H1 (cell line): ENCODE measurements around the gene KRTAP10-3. TPM values are rescaled to one million over a fixed set of nuclear protein-coding genes. Genes with fewer than 3 reads are reported as not detected.

Experiments
- CTCF ChIA-PET: fragments of 300-600 bp; sonication (Branson Sonifier 250); formaldehyde crosslinking; loops from one replicate; lab custom pipeline; 2021; ENCODE audit not compliant: partially characterized antibody; lab: Charles Lee
- POLR2A ChIA-PET: fragments of 300-600 bp; sonication (Branson Sonifier 250); formaldehyde crosslinking; loops from one replicate; lab custom pipeline; 2021; ENCODE audit warnings: inconsistent platforms; ENCODE audit not compliant: partially characterized antibody; lab: Charles Lee
- DNase-seq, 2 experiments: peaks; one replicate each; pipeline versions ENCODE4 v3.0.0 to v3.0.0-alpha.2; 2010 to 2022; ENCODE audit warnings: low spot score in 2 of 2, low read depth in 1 of 2, mixed read lengths in 1 of 2
- FAIRE-seq: peaks from 2 replicates; lab custom pipeline; 2011; peaks lifted over from hg19 to GRCh38; lab: Jason Lieb, UNC
- H2AFZ ChIP-seq: 2 replicates; pipeline ENCODE4 v1.8.1; 2012; ENCODE audit warnings: low read length, inconsistent platforms
- H2AK5ac ChIP-seq: 2 replicates; pipeline ENCODE4 v1.6.1; 2013; ENCODE audit warnings: low read depth, low read length
- H2BK120ac ChIP-seq: replicated peaks from 2 replicates; pipeline ENCODE3; 2013; ENCODE audit warnings: low read depth, low read length, inconsistent platforms
- H2BK12ac ChIP-seq: 2 replicates; pipeline ENCODE4 v1.6.1; 2013; ENCODE audit warnings: low read depth, low read length
- H2BK15ac ChIP-seq: 2 replicates; pipeline ENCODE4 v1.6.1; 2013; ENCODE audit warnings: low read length
- H2BK20ac ChIP-seq: 2 replicates; pipeline ENCODE4 v1.6.1; 2013; ENCODE audit warnings: low read length
- H2BK5ac ChIP-seq: 2 replicates; pipeline ENCODE4 v1.6.1; 2013; ENCODE audit warnings: low read depth, low read length
- H3K14ac ChIP-seq: 2 replicates; pipeline ENCODE4 v1.6.1; 2013; ENCODE audit warnings: inconsistent platforms; ENCODE audit not compliant: insufficient read length
- H3K18ac ChIP-seq: 2 replicates; pipeline ENCODE4 v1.6.1; 2013; ENCODE audit warnings: low read length; ENCODE audit errors: extremely low read depth
- H3K23ac ChIP-seq: 2 replicates; pipeline ENCODE4 v1.6.1; 2013; ENCODE audit warnings: inconsistent platforms; ENCODE audit not compliant: insufficient read length
- H3K23me2 ChIP-seq: 2 replicates; pipeline ENCODE4 v1.6.1; 2013; ENCODE audit warnings: low read depth, low read length
- H3K27ac ChIP-seq: 2 replicates; pipeline ENCODE4 v1.6.1; 2011; ENCODE audit warnings: low read depth, low read length, inconsistent platforms
- H3K27me3 ChIP-seq, 4 experiments: replicated peaks in 1 of 4; 1 replicate in 1 of 4; 2 replicates in 3 of 4; pipeline versions ENCODE4 v1.6.1 to v1.8.1; 2011 to 2013; ENCODE audit warnings: low read length in 3 of 4, mild to moderate bottlenecking in 3 of 4, inconsistent platforms in 2 of 4, mixed read lengths in 2 of 4, moderate library complexity in 1 of 4; ENCODE audit not compliant: control insufficient read depth in 3 of 4, insufficient read depth in 3 of 4; ENCODE audit errors: extremely low read depth in 1 of 4
- H3K36me3 ChIP-seq, 4 experiments: 2 replicates each; pipeline versions ENCODE4 v1.6.1 to v1.8.1; 2011 to 2013; ENCODE audit warnings: mild to moderate bottlenecking in 4 of 4, low read length in 3 of 4, moderate library complexity in 2 of 4, control low read depth in 1 of 4, inconsistent platforms in 1 of 4; ENCODE audit not compliant: insufficient read depth in 4 of 4, control insufficient read depth in 2 of 4
- H3K4ac ChIP-seq: replicated peaks from 2 replicates; pipeline ENCODE3; 2013; ENCODE audit warnings: low read length, low read depth, mixed read lengths, inconsistent platforms; ENCODE audit not compliant: insufficient read length
- H3K4me1 ChIP-seq, 4 experiments: replicated peaks in 1 of 4; 1 replicate in 1 of 4; 2 replicates in 3 of 4; pipeline versions ENCODE4 v1.6.1 to v1.8.1; 2011 to 2013; ENCODE audit warnings: low read length in 3 of 4, inconsistent platforms in 2 of 4, mixed read lengths in 1 of 4; ENCODE audit not compliant: insufficient read depth in 4 of 4, control insufficient read depth in 3 of 4
- H3K4me2 ChIP-seq, 2 experiments: 2 replicates each; pipeline versions ENCODE4 v1.6.1 to v1.8.1; 2011 to 2013; ENCODE audit warnings: low read depth in 2 of 2, low read length in 2 of 2, control low read depth in 1 of 2, inconsistent platforms in 1 of 2, mild to moderate bottlenecking in 1 of 2; ENCODE audit not compliant: insufficient read depth in 1 of 2
- H3K4me3 ChIP-seq, 4 experiments: fragments of 200-600, 300-600 bp in 1 of 4; sonication (generic), shearing (Covaris generic), sonication (Bioruptor Twin) in 1 of 4; 2 replicates each; pipeline versions ENCODE4 v1.5.1 to v1.8.1; 2011 to 2016; ENCODE audit warnings: low read length in 4 of 4, low read depth in 3 of 4, control low read depth in 2 of 4, inconsistent platforms in 2 of 4, mild to moderate bottlenecking in 2 of 4, mixed read lengths in 1 of 4, moderate library complexity in 1 of 4; ENCODE audit not compliant: insufficient read depth in 2 of 4; ENCODE audit errors: extremely low read depth in 1 of 4
- H3K56ac ChIP-seq: replicated peaks from 2 replicates; pipeline ENCODE3; 2013; ENCODE audit warnings: low read depth, mild to moderate bottlenecking, mixed read lengths, low read length, inconsistent platforms; ENCODE audit not compliant: insufficient read length
- H3K79me1 ChIP-seq: 2 replicates; pipeline ENCODE4 v1.6.1; 2013; ENCODE audit warnings: low read depth, low read length, control low read depth
- H3K79me2 ChIP-seq, 2 experiments: 2 replicates each; pipeline versions ENCODE4 v1.6.1 to v1.8.1; 2012 to 2013; ENCODE audit warnings: low read length in 2 of 2, mild to moderate bottlenecking in 2 of 2, inconsistent platforms in 1 of 2; ENCODE audit not compliant: insufficient read depth in 2 of 2, control insufficient read depth in 1 of 2
- H3K9ac ChIP-seq, 4 experiments: replicated peaks in 1 of 4; 1 replicate in 1 of 4; 2 replicates in 3 of 4; pipeline versions ENCODE4 v1.6.1 to v1.8.1; 2011 to 2013; ENCODE audit warnings: low read depth in 3 of 4, low read length in 3 of 4, control low read depth in 2 of 4, mild to moderate bottlenecking in 2 of 4, moderate library complexity in 2 of 4, inconsistent platforms in 1 of 4; ENCODE audit errors: extremely low read depth in 1 of 4
- H3K9me3 ChIP-seq, 2 experiments: 2 replicates each; pipeline versions ENCODE4 v1.6.1 to v1.8.1; 2012 to 2013; ENCODE audit warnings: mild to moderate bottlenecking in 2 of 2, moderate library complexity in 2 of 2, control low read depth in 1 of 2, inconsistent platforms in 1 of 2, low read depth in 1 of 2, low read length in 1 of 2, mixed read lengths in 1 of 2; ENCODE audit not compliant: insufficient read depth in 2 of 2
- H4K20me1 ChIP-seq, 2 experiments: replicated peaks in 1 of 2; 2 replicates each; pipeline versions ENCODE3 to v1.8.1; 2011 to 2013; ENCODE audit warnings: inconsistent platforms in 2 of 2, low read length in 2 of 2, mild to moderate bottlenecking in 1 of 2; ENCODE audit not compliant: insufficient read depth in 2 of 2, control insufficient read depth in 1 of 2
- H4K5ac ChIP-seq: 2 replicates; pipeline ENCODE4 v1.6.1; 2013; ENCODE audit warnings: low read length, low read depth, mixed read lengths, inconsistent platforms; ENCODE audit not compliant: insufficient read length
- H4K8ac ChIP-seq: 2 replicates; pipeline ENCODE4 v1.8.0; 2013; ENCODE audit warnings: mild to moderate bottlenecking, moderate library complexity, low read length, inconsistent platforms; ENCODE audit not compliant: insufficient read depth; ENCODE audit errors: extremely low read depth
- H4K91ac ChIP-seq: replicated peaks from 2 replicates; pipeline ENCODE3; 2013; ENCODE audit warnings: low read length, mixed read lengths, inconsistent platforms; ENCODE audit not compliant: insufficient read length
- EP300 ChIP-seq, 2 experiments: IDR thresholded peaks; 1 replicate in 1 of 2; 2 replicates in 1 of 2; pipeline ENCODE4 v1.6.1; 2011 to 2012; ENCODE audit warnings: low read depth in 2 of 2, low read length in 2 of 2, mild to moderate bottlenecking in 2 of 2, borderline replicate concordance in 1 of 2, inconsistent platforms in 1 of 2, moderate library complexity in 1 of 2
- POLR2AphosphoS5 ChIP-seq: IDR thresholded peaks from 2 replicates; pipeline ENCODE4 v1.6.1; 2011; ENCODE audit warnings: low read depth, low read length
- WGBS, 2 experiments: shearing (Covaris generic) in 1 of 2; methylation state at CpG; one replicate each; pipeline versions ENCODE4 v1.1.6 to v1.1.7; 2013 to 2015; ENCODE audit warnings: low lambda C conversion rate in 2 of 2, mixed read lengths in 2 of 2, inconsistent platforms in 1 of 2, low coverage in 1 of 2, missing lambda C conversion rate in 1 of 2; ENCODE audit not compliant: insufficient replicate concordance in 2 of 2, insufficient coverage in 1 of 2, insufficient read length in 1 of 2; ENCODE audit errors: extremely low coverage in 1 of 2, missing lambda C conversion rate in 1 of 2; 5-methylcytosine and 5-hydroxymethylcytosine counted together
- polyA plus RNA-seq, 7 experiments: library from polyadenylated mRNA; depleted of rRNA in 3 of 7; stranded (reverse) in 5 of 7; unstranded in 2 of 7; fragments of >200 nt in 5 of 7; fragments of 200-250 nt in 2 of 7; gene quantifications; 1 replicate in 5 of 7; 2 replicates in 1 of 7; 4 replicates in 1 of 7; pipeline versions ENCODE4 v1.2.1 to v1.2.3, GENCODE V29; 2011 to 2013; ENCODE audit warnings: missing spikeins in 2 of 7, mixed read lengths in 2 of 7
- total RNA-seq: library from RNA; stranded (reverse); fragmentation: NEBNext Ultra II Directional; extraction: Animal tissue kit (Norgen Biotek cat#: 25700); gene quantifications from 2 replicates; pipeline ENCODE4 v1.2.1, GENCODE V29; 2021
- TF ChIP-seq, protein P1 (sequence below), 3 experiments: IDR thresholded peaks; 1 replicate in 2 of 3; 2 replicates in 1 of 3; pipeline versions ENCODE4 v1.5.1 to v1.6.1; 2011; ENCODE audit warnings: low read length in 3 of 3, mild to moderate bottlenecking in 3 of 3, inconsistent platforms in 2 of 3, low read depth in 1 of 3, moderate library complexity in 1 of 3; ENCODE audit not compliant: insufficient read depth in 1 of 3; ENCODE audit errors: control extremely low read depth in 1 of 3

KRTAP10-3 gene
- total and polyA plus RNA-seq, 2 of the 8 experiments (the other 6 are each of a cell fraction or from before 2014, with no cell fraction given) = not detected

DNA sequence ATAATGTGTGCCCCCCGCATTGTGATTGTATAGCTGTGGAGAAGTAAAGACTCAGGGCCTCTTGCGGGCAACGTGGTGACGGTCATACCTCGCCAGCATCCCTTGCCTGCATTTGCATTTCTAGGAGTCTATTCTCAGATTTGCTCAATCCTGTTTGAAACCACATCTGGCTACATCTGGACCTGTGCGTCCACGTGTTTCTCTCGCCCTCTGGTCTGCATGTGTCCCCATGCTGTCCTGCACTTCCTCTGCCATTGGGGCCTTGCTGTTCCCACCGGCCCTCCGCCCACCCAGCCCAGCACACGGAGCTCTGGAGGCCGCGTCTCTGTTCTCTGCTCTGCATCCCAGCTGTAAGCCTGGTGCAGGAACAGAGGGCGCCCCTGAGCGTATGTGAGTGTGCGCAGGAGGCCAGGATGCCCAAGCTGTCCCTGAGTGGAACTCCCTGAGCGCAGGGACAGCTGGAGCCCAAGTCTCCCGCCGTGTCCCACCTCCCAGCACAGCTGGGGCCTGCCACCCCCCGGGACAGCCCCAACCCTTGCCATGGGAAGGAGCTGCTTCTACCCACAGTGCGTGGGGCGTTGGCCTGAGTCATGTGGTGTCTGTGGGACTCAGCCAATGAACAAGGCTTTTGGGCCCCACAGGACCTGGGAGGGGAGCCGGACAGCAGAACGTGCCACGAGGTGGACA is 8.9 kb downstream of the KRTAP10-3 start:
- Histone ChIP-seq H4K5ac (peak overlapping the region; percentile 18), H3K56ac (no peak overlapping the region), H2BK15ac (peak overlapping the region; percentile 99; the same call in 1 of the 2 replicates), H2BK5ac (peak overlapping the region; percentile 94), H2AFZ (no peak overlapping the region), H3K9ac (no peak overlapping the region; a peak in 1 of 7 replicates), H2BK12ac (peak overlapping the region; percentile 100), H3K36me3 (no peaks in the 10 kb centered on the region), H3K27me3 (no peaks in the 10 kb centered on the region), H4K91ac (peak overlapping the region; percentile 95), H2AK5ac (peak overlapping the region; percentile 88; the same call in 1 of the 2 replicates), H2BK20ac (peak overlapping the region; percentile 99), H3K79me1 (no peaks in the 10 kb centered on the region), H3K79me2 (no peaks in the 10 kb centered on the region), H3K23ac (no peak overlapping the region), H3K18ac (peak overlapping the region; percentile 96), H4K20me1 (no peaks in the 10 kb centered on the region), H3K4ac (peak overlapping the region; percentile 82), H3K4me2 (peak overlapping the region; percentile 2 to 61; a peak in 2 of 4 replicates), H3K14ac (no peak overlapping the region), H3K9me3 (peaks cover 0 to under 1% of the 10 kb centered on the region in 2 experiments; a peak in 1 of 4 replicates), H3K4me1 (peaks cover 9 to 35% (median 17%) of the 10 kb centered on the region in 4 experiments), H3K27ac (peak overlapping the region; percentile 34; the same call in 1 of the 2 replicates), H4K8ac (peak overlapping the region; percentile 80; the same call in 1 of the 2 replicates), H3K4me3 (no peak overlapping the region), H3K23me2 (no peaks in the 10 kb centered on the region), H2BK120ac (peak overlapping the region; percentile 84)
- DNase-seq (peak in 1 of 2 experiments; percentile 53), FAIRE-seq (no peak)
- peak; percentile 36; the same call in 1 of the 2 replicates for TF ChIP-seq POLR2AphosphoS5
- TF ChIP-seq, protein P1, sequence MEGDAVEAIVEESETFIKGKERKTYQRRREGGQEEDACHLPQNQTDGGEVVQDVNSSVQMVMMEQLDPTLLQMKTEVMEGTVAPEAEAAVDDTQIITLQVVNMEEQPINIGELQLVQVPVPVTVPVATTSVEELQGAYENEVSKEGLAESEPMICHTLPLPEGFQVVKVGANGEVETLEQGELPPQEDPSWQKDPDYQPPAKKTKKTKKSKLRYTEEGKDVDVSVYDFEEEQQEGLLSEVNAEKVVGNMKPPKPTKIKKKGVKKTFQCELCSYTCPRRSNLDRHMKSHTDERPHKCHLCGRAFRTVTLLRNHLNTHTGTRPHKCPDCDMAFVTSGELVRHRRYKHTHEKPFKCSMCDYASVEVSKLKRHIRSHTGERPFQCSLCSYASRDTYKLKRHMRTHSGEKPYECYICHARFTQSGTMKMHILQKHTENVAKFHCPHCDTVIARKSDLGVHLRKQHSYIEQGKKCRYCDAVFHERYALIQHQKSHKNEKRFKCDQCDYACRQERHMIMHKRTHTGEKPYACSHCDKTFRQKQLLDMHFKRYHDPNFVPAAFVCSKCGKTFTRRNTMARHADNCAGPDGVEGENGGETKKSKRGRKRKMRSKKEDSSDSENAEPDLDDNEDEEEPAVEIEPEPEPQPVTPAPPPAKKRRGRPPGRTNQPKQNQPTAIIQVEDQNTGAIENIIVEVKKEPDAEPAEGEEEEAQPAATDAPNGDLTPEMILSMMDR (IDR thresholded peaks at IDR 0.05; ENCODE audit: control extremely low read depth in 1 of 3, insufficient read depth in 1 of 3, low read depth in 1 of 3, low read length in 3 of 3) = peak in 1 of 3 experiments; percentile 18; a peak in 1 of 4 replicates
- no peak for TF ChIP-seq EP300 (IDR thresholded peaks at IDR 0.05; ENCODE audit: borderline replicate concordance in 1 of 2, low read depth in 2 of 2, low read length in 2 of 2)
- 72% methylated on average over 15 of the region's 25 CpGs; no CpG with 5 or more reads in 1 of the 2 experiments for WGBS, 2 experiments
- POLR2A ChIA-PET = interaction anchor here (1.1 to 1.6 kb wide), 6 partner anchors 8 to 216 kb away, joined by 3 to 4 read pairs (median 4); partner anchors contain the start of gene KRTAP10-1
- CTCF ChIA-PET = interaction anchor here (0.8 to 2.3 kb wide), 10 partner anchors 9 to 249 kb away, joined by 3 to 8 read pairs (median 4); no protein-coding TSS in a partner anchor
